Subcutaneous abdominal adipose tissue (tissue), 5 donors: ENCODE results near the gene CTDSPL.

ENCODE experiments used
- H3K27ac ChIP-seq: one replicate; pipeline ENCODE4 v1.7.0; 2013; ENCODE audit warnings: low read depth, mild to moderate bottlenecking, inconsistent platforms, low read length, moderate library complexity
- H3K27me3 ChIP-seq, 5 donors: one replicate each; pipeline ENCODE4 v1.7.0; 2013; ENCODE audit warnings: low read length in 5 of 5, inconsistent platforms in 1 of 5; ENCODE audit not compliant: control insufficient read depth in 5 of 5, insufficient read depth in 4 of 5
- H3K36me3 ChIP-seq, 5 donors: one replicate each; pipeline ENCODE4 v1.7.0; 2013; ENCODE audit warnings: low read length in 5 of 5; ENCODE audit not compliant: control insufficient read depth in 5 of 5, insufficient read depth in 5 of 5
- H3K4me1 ChIP-seq, 5 donors: one replicate each; pipeline ENCODE4 v1.7.0; 2013; ENCODE audit warnings: low read length in 5 of 5, mild to moderate bottlenecking in 3 of 5, moderate library complexity in 1 of 5; ENCODE audit not compliant: control insufficient read depth in 5 of 5, insufficient read depth in 5 of 5
- H3K4me3 ChIP-seq, 5 donors: one replicate each; pipeline ENCODE4 v1.7.0; 2013; ENCODE audit warnings: low read length in 5 of 5, low read depth in 1 of 5
- H3K9ac ChIP-seq, 5 donors: one replicate each; pipeline ENCODE4 v1.7.0; 2013; ENCODE audit warnings: low read length in 5 of 5, mild to moderate bottlenecking in 4 of 5, moderate library complexity in 3 of 5
- H3K9me3 ChIP-seq, 5 donors: one replicate each; pipeline ENCODE4 v1.7.0; 2013; ENCODE audit warnings: low read length in 5 of 5; ENCODE audit not compliant: control insufficient read depth in 5 of 5
- donor health status: healthy.
- donor health status: healthy.
- donor health status: healthy.
- donor health status: healthy.
- donor health status: healthy.

CTDSPL gene

GRCh38 chr3:37996785-37997301, 135.2 kb downstream of the CTDSPL start:
- Histone ChIP-seq H3K36me3 (peaks cover 0 to 25% (median 9%) of the 10 kb centered on the region in 5 donors), H3K27me3 (no peaks in the 10 kb centered on the region), H3K9me3 (no peaks in the 10 kb centered on the region), H3K4me1 (peaks cover 0 to 45% (median 31%) of the 10 kb centered on the region in 5 donors), H3K27ac (no peak overlapping the region), H3K9ac (no peak overlapping the region), H3K4me3 (peak overlapping the region in 1 of 5 donors; percentile 8)

DNA sequence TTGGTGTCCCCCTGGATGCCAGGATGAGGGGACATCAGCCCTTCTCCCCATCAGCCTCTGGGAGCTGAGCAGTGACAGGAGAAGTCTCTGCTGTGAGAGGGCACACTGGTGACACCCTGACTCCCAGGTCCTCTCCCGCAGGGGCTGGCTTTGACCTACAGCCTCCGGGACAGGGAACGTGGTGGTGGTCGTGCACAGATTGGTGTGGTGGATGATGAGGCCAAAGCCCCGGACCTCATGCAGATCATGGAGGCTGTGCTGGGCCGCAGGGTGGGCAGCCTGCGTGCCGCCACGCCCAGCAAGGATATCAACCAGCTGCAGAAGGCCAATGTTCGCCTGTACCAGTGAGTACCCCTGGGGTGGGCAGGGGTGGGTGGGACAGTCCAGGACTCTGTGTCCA, 135.7 kb downstream of the CTDSPL start:
- peaks cover 0 to 30% (median 14%) of the 10 kb centered on the region in 5 donors for H3K36me3 ChIP-seq
- no peaks in the 10 kb centered on the region for H3K9me3 ChIP-seq
- H3K9ac ChIP-seq = no peak overlapping the region
- no peak overlapping the region for H3K4me3 ChIP-seq
- no peak overlapping the region for H3K27ac ChIP-seq
- no peaks in the 10 kb centered on the region for H3K27me3 ChIP-seq
- peaks cover 0 to 45% (median 31%) of the 10 kb centered on the region in 5 donors for H3K4me1 ChIP-seq

DNA sequence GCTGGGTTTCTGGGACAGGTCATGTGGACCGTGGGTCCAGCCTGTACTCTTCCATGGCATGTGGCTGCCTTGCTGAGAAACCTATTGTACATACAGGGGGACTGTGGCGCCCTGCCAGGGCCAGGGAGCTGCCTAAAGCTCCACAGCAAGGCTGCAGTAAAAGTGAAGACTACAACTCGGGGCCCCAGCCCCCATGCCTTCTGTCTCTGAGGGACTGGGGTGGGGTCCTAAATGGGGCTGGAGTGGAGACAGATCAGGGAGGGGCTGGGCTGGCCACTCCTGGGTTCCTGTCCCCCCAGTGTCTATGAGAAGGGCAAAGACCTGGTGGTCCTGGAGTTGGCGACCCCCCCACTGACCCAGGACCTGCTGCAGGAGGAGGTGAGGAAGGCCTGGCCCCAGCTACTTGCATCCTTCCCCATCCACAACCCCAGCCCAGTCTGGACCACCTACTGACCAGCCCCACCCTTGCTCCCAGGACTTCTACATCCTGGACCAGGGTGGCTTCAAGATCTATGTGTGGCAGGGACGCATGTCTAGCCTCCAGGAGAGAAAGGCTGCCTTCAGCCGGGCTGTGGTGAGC, 136.2 kb downstream of the CTDSPL start:
- Histone ChIP-seq H3K9me3 (no peaks in the 10 kb centered on the region), H3K4me1 (peaks cover 0 to 45% (median 31%) of the 10 kb centered on the region in 5 donors), H3K27ac (peak overlapping the region; percentile 79), H3K27me3 (no peaks in the 10 kb centered on the region), H3K36me3 (peaks cover 0 to 35% (median 18%) of the 10 kb centered on the region in 5 donors), H3K9ac (peak overlapping the region in 4 of 5 donors; percentile 69 to 87 (median 80)), H3K4me3 (peak overlapping the region in 3 of 5 donors; percentile 69 to 77 (median 71))

DNA sequence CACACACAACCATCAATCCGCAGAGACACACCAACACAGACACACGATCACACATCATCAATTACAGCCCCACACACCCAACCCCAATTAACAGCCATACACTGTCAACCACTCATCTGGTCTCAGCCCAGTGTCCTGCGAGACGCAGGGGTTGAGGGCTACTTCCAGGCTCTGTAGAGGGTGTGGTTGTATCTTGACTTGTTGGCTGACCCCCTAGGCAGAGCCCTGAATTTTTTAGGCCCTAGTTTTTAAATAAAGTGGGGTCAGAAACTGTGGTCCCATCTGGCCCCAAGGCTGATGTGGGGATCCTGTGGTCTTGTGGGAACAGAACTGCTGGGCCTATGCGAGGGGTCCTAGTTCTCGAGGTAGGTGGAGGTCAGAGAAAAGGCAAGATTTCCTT, 138.2 kb downstream of the CTDSPL start:
- Histone ChIP-seq H3K4me1 (peaks cover 0 to 42% (median 23%) of the 10 kb centered on the region in 5 donors), H3K9me3 (no peaks in the 10 kb centered on the region), H3K4me3 (no peak overlapping the region), H3K9ac (no peak overlapping the region), H3K36me3 (peaks cover 0 to 35% (median 18%) of the 10 kb centered on the region in 5 donors), H3K27ac (no peak overlapping the region), H3K27me3 (no peaks in the 10 kb centered on the region)

GRCh38 chr3:38000242-38000916, 138.7 kb downstream of the CTDSPL start:
- H3K4me1 ChIP-seq = peaks cover 0 to 38% (median 19%) of the 10 kb centered on the region in 5 donors

GRCh38 chr3:38000965-38001455, 139.3 kb downstream of the CTDSPL start:
- no peaks in the 10 kb centered on the region for H3K27me3 ChIP-seq
- H3K9ac ChIP-seq = no peak overlapping the region
- H3K36me3 ChIP-seq = peaks cover 0 to 33% (median 25%) of the 10 kb centered on the region in 5 donors
- H3K4me3 ChIP-seq = no peak overlapping the region
- peaks cover 0 to 37% (median 19%) of the 10 kb centered on the region in 5 donors for H3K4me1 ChIP-seq
- H3K27ac ChIP-seq = no peak overlapping the region
- no peaks in the 10 kb centered on the region for H3K9me3 ChIP-seq

More at GRCh38 chr3:38000242-38000916, 138.7 kb downstream of the CTDSPL start:
- H3K9me3 ChIP-seq = no peaks in the 10 kb centered on the region
- no peak overlapping the region for H3K9ac ChIP-seq
- H3K36me3 ChIP-seq = peaks cover 0 to 34% (median 21%) of the 10 kb centered on the region in 5 donors
- H3K27ac ChIP-seq = no peak overlapping the region
- H3K27me3 ChIP-seq = no peaks in the 10 kb centered on the region
- H3K4me3 ChIP-seq = no peak overlapping the region

- Histone ChIP-seq H3K27ac (no peak overlapping the region), H3K4me3 (no peak overlapping the region), H3K9me3 (no peaks in the 10 kb centered on the region), H3K9ac (no peak overlapping the region), H3K27me3 (no peaks in the 10 kb centered on the region), H3K36me3 (peaks cover 0 to 39% (median 31%) of the 10 kb centered on the region in 5 donors), H3K4me1 (peaks cover 0 to 37% (median 19%) of the 10 kb centered on the region in 5 donors)
Measured at GRCh38 chr3:38001456-38002081, 139.9 kb downstream of the CTDSPL start.

GRCh38 chr3:38002291-38002876, 140.7 kb downstream of the CTDSPL start:
- Histone ChIP-seq H3K4me3 (no peak overlapping the region), H3K9me3 (no peaks in the 10 kb centered on the region), H3K4me1 (peaks cover 0 to 29% (median 19%) of the 10 kb centered on the region in 5 donors), H3K9ac (no peak overlapping the region), H3K27ac (no peak overlapping the region), H3K27me3 (no peaks in the 10 kb centered on the region), H3K36me3 (peaks cover 0 to 47% (median 39%) of the 10 kb centered on the region in 5 donors)

DNA sequence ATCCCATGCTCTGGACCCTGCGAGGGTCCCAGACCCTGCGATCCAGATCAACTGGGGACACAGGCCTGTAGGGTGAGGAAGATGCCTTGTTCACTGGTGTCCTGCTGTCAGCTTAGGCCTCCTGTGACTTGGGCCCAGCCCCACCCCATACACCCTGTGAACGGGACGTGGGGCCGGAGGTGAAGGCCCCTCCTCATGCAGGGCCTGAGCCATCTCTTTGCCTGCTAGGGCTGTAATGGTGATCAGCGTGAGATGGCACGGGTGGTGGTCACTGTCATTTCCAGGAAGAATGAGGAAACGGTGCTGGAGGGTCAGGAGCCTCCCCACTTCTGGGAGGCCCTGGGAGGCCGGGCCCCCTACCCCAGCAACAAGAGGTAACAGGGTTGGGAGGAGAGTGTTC, 141.3 kb downstream of the CTDSPL start:
- Histone ChIP-seq H3K4me3 (no peak overlapping the region), H3K4me1 (peaks cover 0 to 27% (median 17%) of the 10 kb centered on the region in 5 donors), H3K36me3 (peaks cover 0 to 52% (median 44%) of the 10 kb centered on the region in 5 donors), H3K9me3 (no peaks in the 10 kb centered on the region), H3K27me3 (no peaks in the 10 kb centered on the region), H3K27ac (no peak overlapping the region), H3K9ac (no peak overlapping the region)
